Psoas muscle (tissue), 8 donors: ENCODE results near the gene GUCY2C. TPM values are rescaled to one million over a fixed set of nuclear protein-coding genes. Genes with fewer than 3 reads are reported as not detected.

Source experiments
- ATAC-seq, 4 donors: fragments of 200-7000 bp; cut with Tn5 transposase; one replicate each; pipeline ENCODE4 v1.9.1; 2020; ENCODE audit warnings: moderate library complexity in 3 of 4, mild to moderate bottlenecking in 2 of 4
- DNase-seq, 2 donors: peaks; one replicate each; pipeline ENCODE4 v3.0.0-alpha.2; 2020
- H3K27ac ChIP-seq: fragments of 200-600 bp; one replicate; pipeline ENCODE4 v1.8.0; 2022
- H3K27me3 ChIP-seq, 3 donors: fragments of 200-600 bp in 1 of 3; one replicate each; pipeline versions ENCODE4 v1.6.1 to v1.8.0; 2013 to 2022; ENCODE audit warnings: low read length in 2 of 3, mild to moderate bottlenecking in 2 of 3, moderate library complexity in 1 of 3; ENCODE audit not compliant: insufficient read depth in 3 of 3
- H3K36me3 ChIP-seq, 2 donors: fragments of 200-600 bp in 1 of 2; one replicate each; pipeline versions ENCODE4 v1.6.1 to v1.8.0; 2013 to 2022; ENCODE audit warnings: low read depth in 1 of 2, mild to moderate bottlenecking in 1 of 2, moderate library complexity in 1 of 2; ENCODE audit not compliant: insufficient read depth in 1 of 2
- H3K4me1 ChIP-seq: fragments of 200-600 bp; one replicate; pipeline ENCODE4 v1.8.0; 2022
- H3K4me3 ChIP-seq: fragments of 200-600 bp; one replicate; pipeline ENCODE4 v1.8.0; 2022; ENCODE audit warnings: mild to moderate bottlenecking
- H3K9me3 ChIP-seq: fragments of 200-600 bp; one replicate; pipeline ENCODE4 v1.8.0; 2022
- WGBS, 3 donors: extraction: QIAGEN DNeasy Blood & Tissue Kit; methylation state at CpG; one replicate each; pipeline versions ENCODE4 v1.1.6 to v1.1.7; 2013; 5-methylcytosine and 5-hydroxymethylcytosine counted together
- intact Hi-C, 2 donors: fragments of 100-400 bp; cut with DNase I; formaldehyde crosslinking; loops; one replicate each; pipeline versions ENCODE4 v1.11.0 to v1.14.2; 2022
- polyA plus RNA-seq, 3 donors: library from polyadenylated mRNA; stranded (reverse); fragments of 200-250 nt; gene quantifications; one replicate each; pipeline ENCODE4 v1.2.3, GENCODE V29; 2013
- total RNA-seq, 4 donors: library from RNA; stranded (reverse); fragmentation: NEBNext Ultra II Directional in 2 of 4; extraction: Animal tissue kit (Norgen Biotek cat#: 25700) in 2 of 4; gene quantifications; one replicate each; pipeline versions ENCODE4 v1.2.1 to v1.2.4, GENCODE V29; 2021 to 2023
- TF ChIP-seq, protein P1 (sequence below): fragments of 200-600 bp; IDR thresholded peaks from one replicate; pipeline ENCODE4 v1.8.0; 2022; ENCODE audit warnings: antibody characterized with exemption
- donor health status: healthy with polysubstance abuse.
- donor health status: DM: no; HTN: no; CAD: no; lungs with moderate emphysema.
- donor health status: Bipolar disorder and iron deficiency.
- donor health status: healthy.
- donor health status: DM: yes; HTN: yes; CAD: no.
- donor health status: DM: no; HTN: no; CAD: no.
- donor health status: DM: no; HTN: no; CAD: no.
- donor health status: DM: yes; HTN: yes; CAD: no.

The GUCY2C gene
- total and polyA plus RNA-seq, 7 donors: 0.11 to 0.13 TPM; not detected in 5

DNA sequence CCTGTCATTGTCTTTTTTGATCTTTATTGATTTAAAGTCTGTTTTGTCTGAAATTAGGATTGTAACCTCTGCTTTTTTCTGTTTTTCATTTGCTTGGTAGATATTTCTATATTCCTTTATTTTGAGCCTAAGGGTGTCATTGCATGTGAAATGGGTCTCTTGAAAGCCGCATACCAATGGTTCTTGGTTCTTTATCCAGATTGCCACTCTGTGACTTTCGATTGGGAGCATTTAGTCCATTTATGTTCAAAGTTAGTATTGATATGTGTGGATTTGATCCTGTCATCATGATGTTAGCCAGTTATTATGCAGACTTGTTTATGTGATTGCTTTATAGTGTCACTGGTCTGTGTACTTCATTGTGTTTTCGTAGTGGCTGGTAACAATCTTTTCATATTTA lies 98.9 kb downstream of the GUCY2C start:
- H3K36me3 ChIP-seq: no peaks in the 10 kb centered on the region
- H3K27ac ChIP-seq: no peak overlapping the region
- no peak overlapping the region for H3K4me3 ChIP-seq
- TF ChIP-seq, protein P1, sequence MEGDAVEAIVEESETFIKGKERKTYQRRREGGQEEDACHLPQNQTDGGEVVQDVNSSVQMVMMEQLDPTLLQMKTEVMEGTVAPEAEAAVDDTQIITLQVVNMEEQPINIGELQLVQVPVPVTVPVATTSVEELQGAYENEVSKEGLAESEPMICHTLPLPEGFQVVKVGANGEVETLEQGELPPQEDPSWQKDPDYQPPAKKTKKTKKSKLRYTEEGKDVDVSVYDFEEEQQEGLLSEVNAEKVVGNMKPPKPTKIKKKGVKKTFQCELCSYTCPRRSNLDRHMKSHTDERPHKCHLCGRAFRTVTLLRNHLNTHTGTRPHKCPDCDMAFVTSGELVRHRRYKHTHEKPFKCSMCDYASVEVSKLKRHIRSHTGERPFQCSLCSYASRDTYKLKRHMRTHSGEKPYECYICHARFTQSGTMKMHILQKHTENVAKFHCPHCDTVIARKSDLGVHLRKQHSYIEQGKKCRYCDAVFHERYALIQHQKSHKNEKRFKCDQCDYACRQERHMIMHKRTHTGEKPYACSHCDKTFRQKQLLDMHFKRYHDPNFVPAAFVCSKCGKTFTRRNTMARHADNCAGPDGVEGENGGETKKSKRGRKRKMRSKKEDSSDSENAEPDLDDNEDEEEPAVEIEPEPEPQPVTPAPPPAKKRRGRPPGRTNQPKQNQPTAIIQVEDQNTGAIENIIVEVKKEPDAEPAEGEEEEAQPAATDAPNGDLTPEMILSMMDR: no peak
- ATAC-seq (no peak), DNase-seq (no peak)
- H3K27me3 ChIP-seq: no peaks in the 10 kb centered on the region
- no peaks in the 10 kb centered on the region for H3K4me1 ChIP-seq
- intact Hi-C loops: no loop called here
- WGBS, 3 donors: 89 to 99% (median 93%) methylated on average over 3 of the region's 3 CpGs
- H3K9me3 ChIP-seq: peaks cover 10% of the 10 kb centered on the region

DNA sequence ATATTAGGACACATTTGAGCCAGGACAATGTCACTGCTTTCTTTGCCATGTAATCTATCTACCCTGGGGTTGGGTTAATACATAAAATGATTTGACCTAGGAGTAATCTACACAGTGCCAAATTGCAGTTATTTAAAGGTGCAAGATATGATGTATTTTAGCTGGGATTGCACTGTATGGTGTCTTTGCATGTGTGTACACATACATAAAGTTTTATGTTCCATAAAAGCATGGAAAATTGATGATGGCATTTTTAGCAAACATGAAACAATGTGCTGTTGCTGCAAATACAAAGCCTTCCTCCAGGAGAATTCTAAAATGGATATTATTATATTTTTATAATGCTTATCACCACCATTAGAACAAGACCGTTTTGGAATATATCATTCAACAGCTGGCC lies 104.7 kb downstream of the GUCY2C start:
- Histone ChIP-seq H3K4me3 (no peak overlapping the region), H3K9me3 (peaks cover 2% of the 10 kb centered on the region), H3K27me3 (no peaks in the 10 kb centered on the region), H3K27ac (no peak overlapping the region), H3K36me3 (no peaks in the 10 kb centered on the region), H3K4me1 (no peaks in the 10 kb centered on the region)
- WGBS, 3 donors: 29 to 43% (median 32%) methylated on average over 1 of the region's 1 CpG
- intact Hi-C loops: no loop called here
- ATAC-seq (no peak), DNase-seq (no peak)
- TF ChIP-seq, protein P1: no peak

DNA sequence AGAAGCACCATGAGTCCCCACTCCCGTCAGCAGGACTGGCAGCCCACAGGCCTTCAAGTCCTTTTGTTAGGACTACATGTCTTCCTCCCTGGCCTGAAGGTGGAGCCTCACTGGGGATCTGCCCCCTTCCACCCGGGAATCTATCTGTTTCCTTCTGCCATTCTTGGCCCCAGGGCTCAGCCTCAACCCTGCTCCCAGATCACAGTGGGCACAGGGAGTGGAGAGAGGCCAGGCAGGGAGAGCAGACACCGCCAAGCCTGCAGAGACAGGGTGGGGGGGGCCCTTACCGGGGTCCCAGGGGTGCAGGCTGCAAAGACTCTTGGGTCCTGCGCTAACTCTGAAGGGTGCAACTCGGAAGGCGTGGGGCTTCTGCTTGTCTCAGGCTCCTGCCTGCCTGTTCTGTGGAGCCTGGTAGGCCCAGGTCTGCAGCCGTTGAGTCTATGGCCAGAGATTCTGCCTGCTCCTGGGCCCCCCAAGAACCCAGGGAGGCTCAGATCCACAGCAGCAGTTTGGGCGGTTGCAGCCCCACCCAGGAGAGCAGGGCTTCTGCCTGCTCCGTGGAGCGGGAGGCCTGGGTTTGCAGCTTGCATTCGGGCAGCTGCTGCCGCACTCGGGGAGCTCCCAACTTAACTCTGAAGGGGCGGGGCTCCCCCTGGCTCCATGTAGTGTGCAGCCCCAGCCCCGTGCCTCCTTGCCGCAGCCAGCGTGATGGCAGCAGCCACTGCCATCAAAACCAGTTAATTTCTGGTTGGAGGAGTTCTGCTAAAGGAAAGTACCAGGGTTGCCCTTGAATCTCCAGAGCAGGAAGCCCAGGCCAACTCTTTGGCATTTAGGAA lies 107.0 kb downstream of the GUCY2C start:
- Histone ChIP-seq H3K4me1 (no peaks in the 10 kb centered on the region), H3K27ac (no peak overlapping the region), H3K4me3 (no peak overlapping the region), H3K36me3 (no peaks in the 10 kb centered on the region), H3K27me3 (no peaks in the 10 kb centered on the region), H3K9me3 (no peaks in the 10 kb centered on the region)
- peak in 1 of 4 donors; percentile 17 for ATAC-seq
- TF ChIP-seq, protein P1: no peak
- 86 to 91% (median 89%) methylated on average over 16 to 18 of the region's 18 CpGs for whole genome bisulfite sequencing, 3 donors
- intact Hi-C loops: no loop called here
- DNase-seq: no peak

DNA sequence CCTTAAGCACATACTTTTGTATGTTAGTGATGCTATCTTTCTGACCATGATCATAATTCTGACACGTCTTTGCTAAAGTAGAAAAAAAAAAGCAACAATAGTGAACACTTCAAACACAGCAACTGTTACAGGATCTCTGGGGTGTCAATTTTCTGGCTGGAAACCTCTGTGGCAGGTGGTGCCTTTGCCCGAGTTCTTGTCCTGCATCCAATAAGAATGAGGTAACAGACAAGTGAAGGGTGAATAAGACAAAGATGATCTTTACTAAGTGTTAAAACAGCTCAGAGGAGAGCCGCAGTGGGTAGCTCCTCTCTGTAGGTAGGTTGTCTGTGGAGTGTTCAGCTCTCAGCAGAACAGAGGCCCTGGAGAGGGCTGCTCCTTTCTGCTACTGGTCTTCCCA lies 107.8 kb downstream of the GUCY2C start:
- 32 to 77% (median 34%) methylated on average over 3 of the region's 3 CpGs for WGBS, 3 donors
- H3K36me3 ChIP-seq: no peaks in the 10 kb centered on the region
- H3K27me3 ChIP-seq: no peaks in the 10 kb centered on the region
- intact Hi-C loops: no loop called here
- no peak overlapping the region for H3K4me3 ChIP-seq
- H3K4me1 ChIP-seq: no peaks in the 10 kb centered on the region
- no peak overlapping the region for H3K27ac ChIP-seq
- ATAC-seq (peak; percentile 61 to 84 (median 63)), DNase-seq (no peak)
- H3K9me3 ChIP-seq: no peaks in the 10 kb centered on the region
- TF ChIP-seq, protein P1: no peak
